GM10266 (cell line): ENCODE data around the gene SUMO2.
"Not testable (repeated sequence)": the region's sequence is repeated elsewhere in the genome, so short reads cannot be mapped to it uniquely, and the experiment has no call there.

ENCODE experiments used
- DNase-seq: peaks from one replicate; pipeline ENCODE4 v3.0.0; 2012; ENCODE audit errors: extremely low spot score
- CTCF ChIP-seq: IDR thresholded peaks from 2 replicates; pipeline ENCODE4 v1.5.1; 2012; ENCODE audit warnings: mild to moderate bottlenecking, low read depth; ENCODE audit not compliant: control insufficient read depth, insufficient read depth; ENCODE audit errors: missing control alignments

SUMO2 gene

GRCh38 chr17:75130632-75131277, 52.0 kb downstream of the SUMO2 start:
- peak; percentile 63 for TF ChIP-seq CTCF
- DNase-seq = peak; percentile 59

- no peak for DNase-seq
- TF ChIP-seq CTCF = no peak
Measured at GRCh38 chr17:75130059-75130631, 52.6 kb downstream of the SUMO2 start.

GRCh38 chr17:75129576-75129975, 53.2 kb downstream of the SUMO2 start:
- TF ChIP-seq CTCF = no peak
- DNase-seq = no peak

GRCh38 chr17:75128694-75129505, 53.9 kb downstream of the SUMO2 start:
- no peak for TF ChIP-seq CTCF
- DNase-seq = no peak

- not testable (repeated sequence) for DNase-seq
Measured at GRCh38 chr17:75127936-75128335, 54.8 kb downstream of the SUMO2 start.

- no peak for TF ChIP-seq CTCF
- no peak for DNase-seq
Measured at GRCh38 chr17:75126954-75127353, 55.8 kb downstream of the SUMO2 start.

- no peak for TF ChIP-seq CTCF
- no peak for DNase-seq
Measured at GRCh38 chr17:75125984-75126383, 56.8 kb downstream of the SUMO2 start.

GRCh38 chr17:75124819-75125162, 58.0 kb downstream of the SUMO2 start:
- TF ChIP-seq CTCF = no peak
- no peak for DNase-seq
